NCI-H82 (cell line): ENCODE results near the gene PXK.

Experiments
- DNase-seq: peaks from one replicate; lab custom pipeline; 2025; lab: John Stamatoyannopoulos, UW

The PXK gene

DNA sequence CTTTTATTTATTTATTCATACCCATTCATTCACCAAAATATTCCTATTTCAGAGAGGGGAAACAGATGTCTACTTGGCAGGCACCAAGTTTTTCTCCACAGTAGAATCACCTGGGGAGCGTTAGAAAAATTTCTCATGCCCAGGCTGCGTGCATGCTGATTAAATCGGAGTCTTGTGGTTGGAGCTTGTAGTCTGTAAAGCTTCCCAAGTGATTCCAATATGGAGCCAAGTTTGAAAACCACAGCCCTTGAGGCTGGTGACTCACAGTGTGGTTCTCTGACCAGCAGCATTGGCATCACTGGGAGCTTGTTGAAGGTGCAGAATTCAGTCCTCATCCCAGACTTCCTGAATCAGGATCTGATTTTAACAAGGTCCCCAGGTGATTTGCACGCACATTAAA is 51.2 kb downstream of the PXK start:
- no peak for DNase-seq

DNA sequence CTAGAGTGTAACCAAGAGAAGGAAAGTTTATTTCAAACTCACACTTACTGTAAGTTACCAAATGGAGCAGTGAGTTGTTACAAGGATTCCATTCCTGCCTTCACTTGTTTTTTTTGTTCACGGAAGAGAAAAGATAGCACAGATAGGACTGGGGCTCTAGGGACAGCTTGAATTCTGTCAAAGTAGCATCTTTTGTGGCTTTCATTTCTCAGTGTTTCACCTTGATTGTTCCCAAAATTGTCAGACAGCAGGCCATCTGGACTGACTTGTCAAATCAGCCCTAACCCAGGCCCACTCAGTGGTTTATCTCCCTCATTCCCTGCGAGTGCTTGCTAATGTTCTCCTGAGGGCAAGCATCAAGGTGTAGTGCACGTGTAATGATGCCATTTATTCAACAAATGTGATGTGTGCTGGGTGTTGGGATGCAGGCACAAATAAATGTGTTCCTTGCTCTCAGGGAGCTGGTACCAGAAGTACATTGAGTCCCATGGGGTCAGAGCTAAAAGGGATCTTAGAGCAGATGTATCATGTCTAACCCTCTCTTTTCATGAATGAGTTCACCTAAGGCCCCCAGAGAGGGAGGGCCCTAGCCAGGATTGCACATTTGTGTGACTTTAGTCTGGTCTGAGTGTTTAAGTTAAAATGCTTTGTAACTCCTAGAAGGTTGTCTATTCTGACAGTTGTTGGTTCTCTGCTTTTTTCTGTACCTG is 51.8 kb downstream of the PXK start:
- DNase-seq: no peak

DNA sequence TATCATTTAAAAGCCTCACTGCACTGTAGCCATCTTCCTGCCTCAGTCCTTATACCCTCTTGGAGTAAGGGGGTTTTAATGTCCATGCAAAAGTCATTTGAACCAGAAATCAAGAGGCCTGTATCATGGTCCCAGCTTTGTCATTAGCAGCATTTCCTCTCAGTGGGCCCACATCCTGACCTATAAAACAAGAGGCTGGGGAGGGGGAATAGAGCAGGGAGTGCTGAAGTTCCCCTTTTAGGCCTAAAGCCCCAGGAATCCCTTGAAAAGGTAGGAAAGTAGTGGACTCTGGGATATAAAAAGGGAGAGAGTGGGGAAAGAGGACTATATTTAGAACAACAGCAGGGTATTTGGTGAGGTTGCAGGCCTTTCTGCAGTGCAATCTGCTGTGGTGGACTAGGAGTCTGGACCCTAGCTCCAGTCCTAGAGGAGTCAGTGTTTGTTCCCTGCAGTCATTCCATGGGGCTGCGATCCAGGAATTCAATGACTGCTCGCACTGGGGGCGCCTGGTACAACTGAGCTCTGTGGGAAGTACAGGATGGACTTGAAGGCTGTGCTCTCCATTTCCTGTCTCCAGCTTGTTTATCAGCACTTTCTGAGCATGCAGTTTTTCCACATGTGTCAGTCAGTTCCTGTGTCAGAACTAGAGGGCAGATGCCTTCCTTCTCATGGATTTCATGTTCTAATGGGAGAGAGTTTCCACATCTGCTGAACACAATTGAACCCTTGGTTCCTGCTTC is 54.1 kb downstream of the PXK start:
- no peak for DNase-seq

- DNase-seq: no peak
These were observed 55.2 kb downstream of the PXK start for GRCh38 chr3:58387650-58388546.

GRCh38 chr3:58388550-58389091 is 55.9 kb downstream of the PXK start:
- DNase-seq: no peak

- DNase-seq: no peak
These were observed 58.6 kb downstream of the PXK start for GRCh38 chr3:58391156-58391865.

DNA sequence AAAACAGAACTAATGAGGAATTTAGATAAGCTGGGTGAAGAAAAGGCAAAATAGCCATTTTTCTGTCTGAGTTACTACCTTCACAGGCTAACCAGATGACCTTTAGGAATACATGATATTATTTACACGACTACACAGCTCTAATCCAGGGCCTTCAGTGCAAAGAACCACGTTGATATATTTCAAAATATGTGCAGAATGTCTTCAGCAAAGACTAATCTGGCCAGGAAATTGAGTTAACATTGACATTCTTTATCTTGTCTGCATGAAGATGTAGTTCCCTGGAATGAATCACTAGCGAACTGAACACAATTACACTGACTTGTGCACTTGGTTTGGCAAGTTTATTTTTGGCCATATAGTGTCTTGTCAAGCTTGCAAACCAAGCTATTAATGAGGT is 59.5 kb downstream of the PXK start:
- DNase-seq: no peak

DNA sequence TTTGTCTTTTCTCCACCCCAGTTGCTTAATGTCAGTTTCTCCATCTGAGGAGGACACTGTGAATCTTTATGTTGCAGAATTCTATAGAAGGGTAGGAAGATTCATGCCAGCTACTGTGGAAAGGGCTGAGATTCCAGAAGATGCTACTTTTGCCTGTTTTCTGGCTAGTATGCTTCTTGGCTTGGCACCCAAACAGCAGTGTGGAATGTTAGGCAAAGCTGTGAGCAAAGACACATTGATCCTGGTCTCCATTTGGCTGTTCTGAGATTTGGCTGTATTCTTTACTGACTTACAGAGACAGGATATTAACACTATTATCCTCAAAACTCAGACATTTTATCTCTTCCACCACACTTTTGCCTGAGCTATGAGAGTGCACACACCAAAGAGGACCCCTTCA is 61.6 kb downstream of the PXK start:
- DNase-seq: no peak

- no peak for DNase-seq
These were observed 66.1 kb downstream of the PXK start for GRCh38 chr3:58398669-58399333.

GRCh38 chr3:58403513-58404109 is 70.9 kb downstream of the PXK start:
- DNase-seq: peak; percentile 36

- no peak for DNase-seq
These were observed 71.7 kb downstream of the PXK start for GRCh38 chr3:58404396-58404795.

GRCh38 chr3:58408906-58409305 is 76.2 kb downstream of the PXK start:
- DNase-seq: no peak

GRCh38 chr3:58409663-58410062 is 77.0 kb downstream of the PXK start:
- DNase-seq: no peak

GRCh38 chr3:58411036-58411435 is 78.3 kb downstream of the PXK start:
- no peak for DNase-seq

GRCh38 chr3:58411851-58412830 is 79.4 kb downstream of the PXK start:
- DNase-seq: no peak

DNA sequence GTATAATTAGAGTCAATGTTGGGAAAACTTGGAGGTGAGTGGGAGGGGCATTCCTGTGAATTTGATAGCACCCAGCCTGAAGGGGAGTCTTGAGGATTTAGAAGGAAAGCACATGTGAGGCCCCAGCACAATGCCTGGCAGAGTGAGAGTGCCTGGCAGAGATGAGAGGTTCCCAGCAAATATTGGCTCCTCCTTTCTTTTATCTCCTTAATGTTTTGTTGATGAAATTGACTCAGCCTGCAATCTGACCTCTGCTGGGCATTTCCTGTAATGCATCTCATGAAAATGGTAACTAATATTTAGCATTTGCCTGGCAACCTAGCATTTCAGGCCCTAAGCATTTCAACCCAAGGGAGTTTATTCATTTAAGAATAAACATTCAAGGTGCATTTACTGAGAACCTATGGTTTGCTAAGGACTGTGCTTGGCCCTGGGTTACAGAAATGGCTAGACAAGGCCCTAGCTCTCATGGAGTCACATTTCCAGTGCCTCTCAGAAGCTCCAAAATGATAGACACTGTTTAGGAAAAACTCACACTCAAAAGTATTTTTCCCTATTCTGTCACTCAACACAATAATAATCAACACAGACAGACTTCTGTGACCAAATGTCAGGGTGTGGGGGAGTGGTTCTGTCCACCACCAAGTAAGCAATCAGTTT is 82.0 kb downstream of the PXK start:
- peak; percentile 73 for DNase-seq

DNA sequence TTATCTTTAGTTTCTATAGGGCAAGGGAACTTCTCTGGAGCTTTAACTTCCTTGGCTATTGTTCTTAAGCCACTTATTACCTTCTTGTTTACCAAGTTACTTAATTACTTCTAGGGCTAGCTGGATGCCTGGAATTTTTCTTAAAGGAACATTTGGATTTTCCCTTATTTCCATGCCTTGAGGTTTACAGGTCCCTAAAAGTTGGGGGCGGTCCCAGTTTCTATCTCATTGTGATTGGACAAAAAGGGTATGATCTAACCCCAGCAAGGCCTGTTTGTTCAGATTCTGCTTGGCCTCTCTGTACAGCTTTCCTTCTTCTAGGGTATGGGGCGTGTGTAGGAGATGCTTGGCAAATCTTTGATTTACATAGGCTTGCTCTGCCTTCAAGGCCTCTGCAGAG is 83.5 kb downstream of the PXK start:
- no peak for DNase-seq

DNA sequence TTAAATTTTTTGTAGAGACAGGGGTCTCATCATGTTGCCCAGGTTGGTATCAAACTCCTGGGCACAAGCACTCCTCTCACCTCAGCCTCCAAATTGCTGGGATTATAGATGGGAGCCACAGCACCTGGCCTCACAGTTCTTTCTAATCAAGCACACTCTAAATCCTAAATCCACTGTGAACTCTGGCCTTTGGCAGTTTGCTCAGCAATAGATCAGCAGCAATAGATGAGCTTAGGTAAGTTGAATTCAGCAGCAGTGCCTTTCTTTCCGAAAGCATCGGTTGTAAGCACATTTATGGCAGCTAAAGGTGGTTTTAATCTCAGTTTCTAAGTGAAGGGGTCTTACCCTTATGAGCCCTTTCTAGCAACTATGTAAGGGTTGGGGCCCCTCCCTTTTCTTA is 84.4 kb downstream of the PXK start:
- DNase-seq: peak; percentile 68

DNA sequence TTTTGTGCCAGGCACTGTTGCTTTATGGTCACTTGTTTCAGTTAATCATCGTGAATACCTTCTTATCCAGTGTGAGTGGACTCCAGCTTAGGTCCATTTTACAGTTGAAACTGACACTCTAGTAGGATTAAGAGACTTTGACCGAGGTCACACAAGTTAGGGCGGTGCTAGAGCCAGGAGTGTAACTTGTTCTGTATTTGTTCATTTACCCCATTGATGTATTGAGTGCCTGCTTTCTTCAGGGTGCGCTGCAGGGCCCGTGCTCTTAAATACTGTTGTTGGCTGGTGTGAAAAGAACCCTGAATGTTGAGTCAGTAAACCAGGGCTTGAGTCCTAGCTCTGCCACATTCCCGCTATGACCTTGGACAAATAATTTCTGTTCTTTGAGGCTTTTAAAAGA is 85.5 kb downstream of the PXK start:
- DNase-seq: peak; percentile 9
